Measurements from ENCODE around the gene NFIB. TPM values are rescaled to one million over a fixed set of nuclear protein-coding genes. Genes with fewer than 3 reads are reported as not detected.

Gene NFIB
- total and polyA plus RNA-seq, 2 of the 8 experiments (the other 6 are each of a cell fraction or from before 2014, with no cell fraction given): 2.6 to 13.1 TPM

- no peak overlapping the region for H2AFZ ChIP-seq (ENCODE audit: low read length)
- H3K27ac ChIP-seq (ENCODE audit: low read depth, low read length): no peak overlapping the region
- H3K79me2 ChIP-seq (ENCODE audit: control insufficient read depth in 1 of 2, insufficient read depth in 2 of 2, low read length in 2 of 2): peaks cover 0 to 5% of the 10 kb centered on the region in 2 experiments; a peak in 2 of 4 replicates
- H3K56ac ChIP-seq (replicated peaks; ENCODE audit: insufficient read length, low read depth, low read length): no peak overlapping the region
- H2BK20ac ChIP-seq (ENCODE audit: low read length): no peak overlapping the region
- no peak overlapping the region for H2AK5ac ChIP-seq (ENCODE audit: low read depth, low read length)
- H4K5ac ChIP-seq (ENCODE audit: insufficient read length, low read depth, low read length): no peak overlapping the region
- CTCF ChIA-PET (ENCODE audit: partially characterized antibody): no interaction called here
- FAIRE-seq: peak; percentile 7
- H3K9ac ChIP-seq (replicated peaks in 1 of 4; ENCODE audit: extremely low read depth in 1 of 4, low read depth in 3 of 4, low read length in 3 of 4): no peak overlapping the region
- no peaks in the 10 kb centered on the region for H4K20me1 ChIP-seq (replicated peaks in 1 of 2; ENCODE audit: control insufficient read depth in 1 of 2, insufficient read depth in 2 of 2, low read length in 2 of 2)
- H3K4me1 ChIP-seq (replicated peaks in 1 of 4; ENCODE audit: control insufficient read depth in 3 of 4, insufficient read depth in 4 of 4, low read length in 3 of 4): peaks cover 0 to 10% (median 2%) of the 10 kb centered on the region in 4 experiments; a peak in 6 of 7 replicates
- no peak overlapping the region for H3K18ac ChIP-seq (ENCODE audit: extremely low read depth, low read length)
- no peaks in the 10 kb centered on the region for H3K36me3 ChIP-seq (ENCODE audit: control insufficient read depth in 2 of 4, insufficient read depth in 4 of 4, low read length in 3 of 4)
- H2BK15ac ChIP-seq (ENCODE audit: low read length): no peak overlapping the region
- peaks cover 3% of the 10 kb centered on the region; the same call in 1 of the 2 replicates for H3K23me2 ChIP-seq (ENCODE audit: low read depth, low read length)
- no peaks in the 10 kb centered on the region for H3K79me1 ChIP-seq (ENCODE audit: low read depth, low read length)
- no peak for DNase-seq (ENCODE audit: low read depth in 1 of 2, low spot score in 2 of 2)
- H4K91ac ChIP-seq (replicated peaks; ENCODE audit: insufficient read length, low read length): no peak overlapping the region
- no peak overlapping the region for H3K4me3 ChIP-seq (ENCODE audit: extremely low read depth in 1 of 4, insufficient read depth in 2 of 4, low read depth in 3 of 4, low read length in 4 of 4)
- no peak overlapping the region for H2BK120ac ChIP-seq (replicated peaks; ENCODE audit: low read depth, low read length)
- POLR2A ChIA-PET (ENCODE audit: partially characterized antibody): interaction anchor here (1.0 kb wide), 1 partner anchor 9 kb away, joined by 3 read pairs; no protein-coding TSS in a partner anchor
- no peaks in the 10 kb centered on the region for H3K27me3 ChIP-seq (replicated peaks in 1 of 4; ENCODE audit: control insufficient read depth in 3 of 4, extremely low read depth in 1 of 4, insufficient read depth in 3 of 4, low read length in 3 of 4)
- H3K14ac ChIP-seq (ENCODE audit: insufficient read length): no peak overlapping the region
- no peak overlapping the region for H4K8ac ChIP-seq (ENCODE audit: extremely low read depth, insufficient read depth, low read length)
- H2BK5ac ChIP-seq (ENCODE audit: low read depth, low read length): no peak overlapping the region
- H3K4me2 ChIP-seq (ENCODE audit: insufficient read depth in 1 of 2, low read depth in 2 of 2, low read length in 2 of 2): no peak overlapping the region
- 94% methylated on average over 1 of the region's 1 CpG; no CpG with 5 or more reads in 1 of the 2 experiments for WGBS, 2 experiments (ENCODE audit: extremely low coverage in 1 of 2, insufficient coverage in 1 of 2, insufficient read length in 1 of 2, insufficient replicate concordance in 2 of 2, low coverage in 1 of 2, low lambda C conversion rate in 2 of 2, missing lambda C conversion rate in 1 of 2)
- H3K23ac ChIP-seq (ENCODE audit: insufficient read length): no peak overlapping the region
- H3K4ac ChIP-seq (replicated peaks; ENCODE audit: insufficient read length, low read depth, low read length): no peak overlapping the region
- no peaks in the 10 kb centered on the region for H3K9me3 ChIP-seq (ENCODE audit: insufficient read depth in 2 of 2, low read depth in 1 of 2, low read length in 1 of 2)
- TF ChIP-seq TAF7 (optimal IDR thresholded peaks at IDR 0.05; ENCODE audit: borderline replicate concordance, low read depth, low read length): no peak
- TF ChIP-seq USF2 (IDR thresholded peaks at IDR 0.05; ENCODE audit: low read length): no peak
- TF ChIP-seq BCL11A (IDR thresholded peaks at IDR 0.05; ENCODE audit: low read depth in 2 of 2, low read length in 2 of 2): no peak
- TF ChIP-seq SP2 (IDR thresholded peaks at IDR 0.05; ENCODE audit: low read length): no peak
- no peak for TF ChIP-seq RBBP5 (IDR thresholded peaks at IDR 0.05; ENCODE audit: borderline replicate concordance, low read depth, low read length)
- TF ChIP-seq RFX5 (IDR thresholded peaks at IDR 0.05; ENCODE audit: borderline replicate concordance, low read depth, low read length): peak; percentile 40; the same call in 1 of the 2 replicates
- no peak for TF ChIP-seq JUND (IDR thresholded peaks at IDR 0.05; ENCODE audit: low read length)
- TF ChIP-seq CBX8 (IDR thresholded peaks at IDR 0.05; ENCODE audit: borderline replicate concordance, low read depth, low read length): no peak
- no peak for TF ChIP-seq PHF8 (conservative IDR thresholded peaks at IDR 0.05; ENCODE audit: low read depth, low read length)
- no peak overlapping the region for H2BK12ac ChIP-seq (ENCODE audit: low read depth, low read length)
Observed at GRCh38 chr9:14218253-14218652, 95.7 kb downstream of the NFIB start.
